Measurements from ENCODE around the gene WDR45B. TPM values are rescaled to one million over a fixed set of nuclear protein-coding genes. Genes with fewer than 3 reads are reported as not detected.

WDR45B gene
- total RNA-seq, 1 experiment from 2014 or later, result 132 TPM

DNA sequence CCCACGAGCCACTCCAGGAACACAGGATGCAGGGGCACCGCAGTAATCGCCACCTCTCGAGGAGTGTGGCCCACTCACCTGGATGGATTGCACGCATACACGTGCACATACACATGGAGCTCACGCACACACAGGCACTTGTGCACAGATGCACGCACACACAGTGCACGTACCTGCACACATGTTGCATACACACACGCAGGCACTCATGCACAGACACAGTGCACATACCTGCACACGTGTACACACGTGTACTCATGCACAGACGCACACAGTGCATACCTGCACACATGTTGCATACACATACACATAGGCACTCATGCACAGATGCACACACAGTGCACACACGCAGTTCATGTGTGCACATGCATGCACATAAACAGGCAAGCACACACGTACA, 11.6 kb upstream of the WDR45B start:
- intact Hi-C loops (cut with micrococcal nuclease; ENCODE audit: unreplicated experiment), result no loop called here
- Histone ChIP-seq H3K36me3 (ENCODE audit: control insufficient read depth, insufficient read depth, low read length) (no peaks in the 10 kb centered on the region), H3K27me3 (ENCODE audit: control insufficient read depth, insufficient read depth, low read length) (no peaks in the 10 kb centered on the region), H3K27ac (ENCODE audit: low read length) (no peak overlapping the region), H3K9me3 (ENCODE audit: control insufficient read depth, insufficient read depth, low read depth, low read length) (no peaks in the 10 kb centered on the region), H3K4me3 (ENCODE audit: low read depth in 2 of 2, low read length in 2 of 2) (no peak overlapping the region), H3K4me1 (ENCODE audit: control insufficient read depth, insufficient read depth, low read length) (peaks cover 4% of the 10 kb centered on the region)
- in situ Hi-C loops (cut with HindIII; ENCODE audit: low pct_unique_long_range_greater_than_20kb, low sequenced_read_pairs), result no loop called here
- ChIA-PET CTCF (no interaction called here), POLR2A (no interaction called here)
- DNase-seq (ENCODE audit: low read depth, low spot score), result no peak
- no peak for ATAC-seq
- no TSS peak for BruUV-seq (replicated peaks)
- TF ChIP-seq, protein P1, sequence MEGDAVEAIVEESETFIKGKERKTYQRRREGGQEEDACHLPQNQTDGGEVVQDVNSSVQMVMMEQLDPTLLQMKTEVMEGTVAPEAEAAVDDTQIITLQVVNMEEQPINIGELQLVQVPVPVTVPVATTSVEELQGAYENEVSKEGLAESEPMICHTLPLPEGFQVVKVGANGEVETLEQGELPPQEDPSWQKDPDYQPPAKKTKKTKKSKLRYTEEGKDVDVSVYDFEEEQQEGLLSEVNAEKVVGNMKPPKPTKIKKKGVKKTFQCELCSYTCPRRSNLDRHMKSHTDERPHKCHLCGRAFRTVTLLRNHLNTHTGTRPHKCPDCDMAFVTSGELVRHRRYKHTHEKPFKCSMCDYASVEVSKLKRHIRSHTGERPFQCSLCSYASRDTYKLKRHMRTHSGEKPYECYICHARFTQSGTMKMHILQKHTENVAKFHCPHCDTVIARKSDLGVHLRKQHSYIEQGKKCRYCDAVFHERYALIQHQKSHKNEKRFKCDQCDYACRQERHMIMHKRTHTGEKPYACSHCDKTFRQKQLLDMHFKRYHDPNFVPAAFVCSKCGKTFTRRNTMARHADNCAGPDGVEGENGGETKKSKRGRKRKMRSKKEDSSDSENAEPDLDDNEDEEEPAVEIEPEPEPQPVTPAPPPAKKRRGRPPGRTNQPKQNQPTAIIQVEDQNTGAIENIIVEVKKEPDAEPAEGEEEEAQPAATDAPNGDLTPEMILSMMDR (IDR thresholded peaks at IDR 0.05), result no peak
- TF ChIP-seq, protein P2, sequence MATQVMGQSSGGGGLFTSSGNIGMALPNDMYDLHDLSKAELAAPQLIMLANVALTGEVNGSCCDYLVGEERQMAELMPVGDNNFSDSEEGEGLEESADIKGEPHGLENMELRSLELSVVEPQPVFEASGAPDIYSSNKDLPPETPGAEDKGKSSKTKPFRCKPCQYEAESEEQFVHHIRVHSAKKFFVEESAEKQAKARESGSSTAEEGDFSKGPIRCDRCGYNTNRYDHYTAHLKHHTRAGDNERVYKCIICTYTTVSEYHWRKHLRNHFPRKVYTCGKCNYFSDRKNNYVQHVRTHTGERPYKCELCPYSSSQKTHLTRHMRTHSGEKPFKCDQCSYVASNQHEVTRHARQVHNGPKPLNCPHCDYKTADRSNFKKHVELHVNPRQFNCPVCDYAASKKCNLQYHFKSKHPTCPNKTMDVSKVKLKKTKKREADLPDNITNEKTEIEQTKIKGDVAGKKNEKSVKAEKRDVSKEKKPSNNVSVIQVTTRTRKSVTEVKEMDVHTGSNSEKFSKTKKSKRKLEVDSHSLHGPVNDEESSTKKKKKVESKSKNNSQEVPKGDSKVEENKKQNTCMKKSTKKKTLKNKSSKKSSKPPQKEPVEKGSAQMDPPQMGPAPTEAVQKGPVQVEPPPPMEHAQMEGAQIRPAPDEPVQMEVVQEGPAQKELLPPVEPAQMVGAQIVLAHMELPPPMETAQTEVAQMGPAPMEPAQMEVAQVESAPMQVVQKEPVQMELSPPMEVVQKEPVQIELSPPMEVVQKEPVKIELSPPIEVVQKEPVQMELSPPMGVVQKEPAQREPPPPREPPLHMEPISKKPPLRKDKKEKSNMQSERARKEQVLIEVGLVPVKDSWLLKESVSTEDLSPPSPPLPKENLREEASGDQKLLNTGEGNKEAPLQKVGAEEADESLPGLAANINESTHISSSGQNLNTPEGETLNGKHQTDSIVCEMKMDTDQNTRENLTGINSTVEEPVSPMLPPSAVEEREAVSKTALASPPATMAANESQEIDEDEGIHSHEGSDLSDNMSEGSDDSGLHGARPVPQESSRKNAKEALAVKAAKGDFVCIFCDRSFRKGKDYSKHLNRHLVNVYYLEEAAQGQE (IDR thresholded peaks at IDR 0.05; ENCODE audit: insufficient read depth in 1 of 2, low read depth in 2 of 2, low read length in 1 of 2), result no peak
- TF ChIP-seq SIN3A (IDR thresholded peaks at IDR 0.05; ENCODE audit: borderline replicate concordance, insufficient read depth, low read depth, low read length) (no peak), TCF7L2 (IDR thresholded peaks at IDR 0.05; ENCODE audit: low read depth, low read length) (no peak), POLR2AphosphoS5 (IDR thresholded peaks at IDR 0.05; ENCODE audit: low read depth, low read length) (no peak)

GRCh38 chr17:82658796-82659452, 10.7 kb upstream of the WDR45B start:
- ATAC-seq, result no peak
- in situ Hi-C loops (cut with HindIII; ENCODE audit: low pct_unique_long_range_greater_than_20kb, low sequenced_read_pairs) (no loop called here), intact Hi-C loops (cut with micrococcal nuclease; ENCODE audit: unreplicated experiment) (no loop called here)
- ChIA-PET CTCF (no interaction called here), POLR2A (no interaction called here)
- Histone ChIP-seq H3K27ac (ENCODE audit: low read length) (no peak overlapping the region), H3K4me1 (ENCODE audit: control insufficient read depth, insufficient read depth, low read length) (peaks cover 7% of the 10 kb centered on the region), H3K4me3 (ENCODE audit: low read depth in 2 of 2, low read length in 2 of 2) (no peak overlapping the region), H3K36me3 (ENCODE audit: control insufficient read depth, insufficient read depth, low read length) (no peaks in the 10 kb centered on the region), H3K9me3 (ENCODE audit: control insufficient read depth, insufficient read depth, low read depth, low read length) (no peaks in the 10 kb centered on the region), H3K27me3 (ENCODE audit: control insufficient read depth, insufficient read depth, low read length) (no peaks in the 10 kb centered on the region)
- DNase-seq (ENCODE audit: low read depth, low spot score), result no peak
- TF ChIP-seq TCF7L2 (IDR thresholded peaks at IDR 0.05; ENCODE audit: low read depth, low read length), result no peak
- no peak for TF ChIP-seq POLR2AphosphoS5 (IDR thresholded peaks at IDR 0.05; ENCODE audit: low read depth, low read length)
- no TSS peak for BruUV-seq (replicated peaks)

GRCh38 chr17:82658331-82658730, 10.1 kb upstream of the WDR45B start:
- Histone ChIP-seq H3K27ac (ENCODE audit: low read length) (no peak overlapping the region), H3K4me3 (ENCODE audit: low read depth in 2 of 2, low read length in 2 of 2) (no peak overlapping the region), H3K9me3 (ENCODE audit: control insufficient read depth, insufficient read depth, low read depth, low read length) (no peaks in the 10 kb centered on the region), H3K36me3 (ENCODE audit: control insufficient read depth, insufficient read depth, low read length) (no peaks in the 10 kb centered on the region), H3K27me3 (ENCODE audit: control insufficient read depth, insufficient read depth, low read length) (no peaks in the 10 kb centered on the region), H3K4me1 (ENCODE audit: control insufficient read depth, insufficient read depth, low read length) (peaks cover 7% of the 10 kb centered on the region)
- TF ChIP-seq, protein P1 (IDR thresholded peaks at IDR 0.05), result no peak
- TF ChIP-seq, protein P2 (IDR thresholded peaks at IDR 0.05; ENCODE audit: insufficient read depth in 1 of 2, low read depth in 2 of 2, low read length in 1 of 2), result no peak
- TF ChIP-seq SIN3A (IDR thresholded peaks at IDR 0.05; ENCODE audit: borderline replicate concordance, insufficient read depth, low read depth, low read length) (no peak), TCF7L2 (IDR thresholded peaks at IDR 0.05; ENCODE audit: low read depth, low read length) (no peak), POLR2AphosphoS5 (IDR thresholded peaks at IDR 0.05; ENCODE audit: low read depth, low read length) (no peak)
- ChIA-PET POLR2A (interaction anchor here (0.6 kb wide), 1 partner anchor 382 kb away, joined by 10 read pairs; no protein-coding TSS in a partner anchor), CTCF (interaction anchor here (1.4 kb wide), 1 partner anchor 10 kb away, joined by 4 read pairs; no protein-coding TSS in a partner anchor)
- ATAC-seq (no peak), DNase-seq (ENCODE audit: low read depth, low spot score) (no peak)
- BruUV-seq (replicated peaks), result no TSS peak
- in situ Hi-C loops (cut with HindIII; ENCODE audit: low pct_unique_long_range_greater_than_20kb, low sequenced_read_pairs) (no loop called here), intact Hi-C loops (cut with micrococcal nuclease; ENCODE audit: unreplicated experiment) (no loop called here)
